GM12801 (cell line): ENCODE results near the gene NUDT9.

Experiments
- TF ChIP-seq, protein P1 (sequence below): IDR thresholded peaks from one replicate; pipeline ENCODE4 v1.5.1; 2011; ENCODE audit warnings: control low read depth; ENCODE audit not compliant: insufficient read length; ENCODE audit errors: extremely low read depth

The NUDT9 gene

DNA sequence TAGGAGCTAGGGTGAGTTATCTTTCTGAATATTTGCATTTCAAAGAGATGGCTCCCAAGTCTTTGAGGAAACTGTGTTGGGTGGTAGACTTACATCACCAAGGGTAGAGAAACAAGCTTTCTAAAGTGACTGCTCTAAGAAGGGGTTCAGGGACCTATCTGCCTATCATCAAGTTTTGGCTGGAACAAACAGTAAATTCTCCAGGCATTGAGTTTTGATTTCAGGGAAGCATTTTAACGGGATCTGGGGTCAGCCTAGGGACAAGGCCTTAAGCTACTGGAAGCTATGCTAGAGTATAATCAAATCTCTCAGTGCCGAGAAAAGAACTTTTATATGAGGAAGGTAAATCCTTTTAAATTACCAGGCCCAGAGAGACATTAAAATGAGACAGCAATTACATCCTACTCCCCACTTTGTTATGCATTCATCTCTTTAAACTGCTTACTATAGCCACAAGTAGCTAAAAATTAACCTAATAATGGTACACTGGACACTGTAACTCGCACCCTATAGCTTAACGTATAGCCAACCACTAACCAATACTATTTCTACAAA, 2.0 kb upstream of the NUDT9 start:
- TF ChIP-seq, protein P1, sequence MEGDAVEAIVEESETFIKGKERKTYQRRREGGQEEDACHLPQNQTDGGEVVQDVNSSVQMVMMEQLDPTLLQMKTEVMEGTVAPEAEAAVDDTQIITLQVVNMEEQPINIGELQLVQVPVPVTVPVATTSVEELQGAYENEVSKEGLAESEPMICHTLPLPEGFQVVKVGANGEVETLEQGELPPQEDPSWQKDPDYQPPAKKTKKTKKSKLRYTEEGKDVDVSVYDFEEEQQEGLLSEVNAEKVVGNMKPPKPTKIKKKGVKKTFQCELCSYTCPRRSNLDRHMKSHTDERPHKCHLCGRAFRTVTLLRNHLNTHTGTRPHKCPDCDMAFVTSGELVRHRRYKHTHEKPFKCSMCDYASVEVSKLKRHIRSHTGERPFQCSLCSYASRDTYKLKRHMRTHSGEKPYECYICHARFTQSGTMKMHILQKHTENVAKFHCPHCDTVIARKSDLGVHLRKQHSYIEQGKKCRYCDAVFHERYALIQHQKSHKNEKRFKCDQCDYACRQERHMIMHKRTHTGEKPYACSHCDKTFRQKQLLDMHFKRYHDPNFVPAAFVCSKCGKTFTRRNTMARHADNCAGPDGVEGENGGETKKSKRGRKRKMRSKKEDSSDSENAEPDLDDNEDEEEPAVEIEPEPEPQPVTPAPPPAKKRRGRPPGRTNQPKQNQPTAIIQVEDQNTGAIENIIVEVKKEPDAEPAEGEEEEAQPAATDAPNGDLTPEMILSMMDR = no peak

DNA sequence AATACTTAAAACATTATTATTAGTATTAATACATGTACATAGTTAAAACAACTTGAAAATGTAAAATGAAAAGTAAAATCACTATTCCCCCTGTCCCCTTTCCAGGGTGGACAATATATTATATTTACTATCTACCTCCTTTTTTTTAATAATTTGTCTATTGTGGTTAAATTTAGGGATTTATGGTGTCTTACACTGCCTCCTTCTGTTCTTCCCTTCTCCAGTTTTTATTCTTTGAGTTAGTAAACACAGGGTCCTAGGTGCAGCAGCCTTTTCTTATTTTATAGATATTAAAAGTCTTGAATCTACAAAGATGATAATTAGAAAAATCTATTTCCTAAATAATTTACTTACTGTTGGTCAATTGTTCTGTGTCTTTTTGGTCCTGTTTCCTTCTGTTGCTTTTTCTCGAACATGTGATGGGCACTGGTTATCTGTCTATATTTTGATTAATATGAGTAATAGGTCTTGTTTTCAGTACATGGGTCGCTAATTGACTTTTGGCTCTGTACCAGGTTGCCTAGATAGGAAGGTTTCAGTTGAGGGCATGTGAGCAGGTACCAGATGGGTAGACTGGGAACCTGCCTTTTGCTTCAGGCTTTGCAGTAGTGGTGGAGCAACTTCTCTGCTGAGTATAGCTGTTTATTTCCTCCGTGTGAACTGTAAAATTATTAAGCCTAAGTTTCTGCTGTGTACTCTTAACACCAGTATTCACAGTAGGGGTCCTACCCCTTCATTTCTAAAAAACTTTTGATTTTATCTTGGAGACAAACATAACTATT, 1.1 kb downstream of the NUDT9 start:
- TF ChIP-seq, protein P1 = no peak

DNA sequence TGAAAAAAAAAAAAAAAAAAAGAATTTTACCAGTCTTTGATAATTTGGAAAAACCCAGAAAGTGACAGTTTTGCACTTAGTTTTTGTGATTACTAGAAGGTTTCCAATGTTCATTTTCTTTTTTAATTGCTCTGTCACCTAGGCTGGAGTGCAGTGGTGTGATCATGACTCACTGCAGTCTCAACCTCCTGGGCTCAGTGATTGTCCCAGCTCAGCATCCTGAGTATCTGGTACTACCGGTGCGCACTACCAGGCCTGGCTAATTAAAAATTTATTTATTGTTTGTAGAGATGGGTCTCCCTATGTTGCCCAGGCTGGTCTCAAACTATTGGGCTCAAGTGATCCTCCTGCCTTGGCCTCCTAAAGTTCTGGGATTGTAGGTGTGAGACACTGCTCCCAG, 3.3 kb downstream of the NUDT9 start:
- TF ChIP-seq, protein P1 = no peak

GRCh38 chr4:87426865-87427517, 4.6 kb downstream of the NUDT9 start:
- TF ChIP-seq, protein P1 = no peak

DNA sequence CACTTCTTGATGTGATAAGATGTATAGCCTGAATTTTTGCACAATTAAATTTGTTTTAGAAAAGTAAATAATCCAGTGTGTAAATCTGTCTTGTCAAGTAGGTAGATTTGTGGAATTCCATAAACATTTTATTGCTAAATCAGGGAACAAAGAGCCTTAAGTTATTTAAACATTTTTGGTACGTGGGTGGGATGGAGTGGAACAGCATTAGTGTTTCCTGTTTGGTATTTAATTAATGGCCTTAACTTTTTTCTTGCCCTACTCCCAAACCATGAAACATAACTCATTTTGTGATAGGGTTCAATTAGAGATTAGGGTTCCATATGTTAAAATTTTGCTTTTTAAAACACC, 5.1 kb downstream of the NUDT9 start:
- TF ChIP-seq, protein P1 = no peak

DNA sequence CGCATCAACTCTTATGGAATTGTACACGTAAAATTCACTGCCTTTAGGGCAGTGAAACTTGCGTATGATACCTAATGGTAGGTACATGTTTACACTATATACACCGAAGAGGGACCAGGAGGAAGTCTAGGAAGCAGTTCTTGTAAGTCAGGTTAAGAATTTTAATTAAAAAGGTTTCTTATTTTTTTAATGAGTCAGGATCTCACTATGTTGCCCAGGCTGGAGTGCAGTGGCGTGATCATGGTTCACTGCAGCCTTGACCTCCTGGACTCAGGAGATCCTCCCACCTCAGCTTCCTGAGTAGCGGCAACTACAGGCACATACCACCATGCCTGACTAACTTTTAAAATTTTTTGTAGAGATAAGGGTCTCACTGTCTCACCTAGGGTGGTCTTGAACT, 6.6 kb downstream of the NUDT9 start:
- TF ChIP-seq, protein P1 = no peak

DNA sequence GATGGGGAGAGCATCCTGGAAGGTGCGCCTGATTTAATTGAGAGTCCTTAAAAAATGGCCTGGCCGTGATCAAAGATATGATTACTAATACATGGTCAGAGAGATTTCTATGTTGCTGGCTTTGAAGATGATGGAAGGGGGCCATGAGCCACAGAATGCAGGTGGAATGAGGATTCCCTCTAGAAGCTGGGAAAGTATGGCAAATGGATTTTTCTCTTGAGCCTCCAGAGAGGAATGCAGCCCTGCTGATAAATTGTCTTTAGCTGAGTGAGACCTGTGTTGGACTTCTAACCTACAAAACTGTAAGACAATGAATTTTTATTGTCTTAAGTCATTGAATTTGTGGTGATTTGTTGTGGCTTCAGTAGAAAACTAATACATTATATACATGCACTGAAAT, 7.7 kb downstream of the NUDT9 start:
- TF ChIP-seq, protein P1 = no peak
